Measurements from ENCODE around the gene ZNF638.

Gene ZNF638

DNA sequence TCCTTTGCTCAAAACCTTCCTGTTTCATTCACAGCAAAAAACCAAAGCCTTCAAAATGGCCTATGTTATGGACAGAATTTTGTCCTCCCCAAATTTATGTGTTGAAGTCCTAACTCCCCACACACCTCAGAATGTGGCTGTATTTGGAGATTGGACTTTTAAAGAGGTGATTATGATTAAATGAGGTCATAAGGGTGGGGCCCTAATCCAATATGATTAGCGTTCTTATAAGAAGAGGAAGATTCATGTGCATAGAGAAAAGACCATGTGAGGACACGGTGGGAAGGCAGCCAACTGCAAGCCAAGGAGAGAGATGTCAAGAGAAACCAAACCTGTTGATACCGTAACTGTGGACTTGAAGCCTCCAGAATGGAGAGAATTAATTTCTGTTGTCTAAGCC, 4.6 kb upstream of the ZNF638 start:
- TF ChIP-seq TAF1 (IDR thresholded peaks at IDR 0.05; ENCODE audit: borderline replicate concordance, insufficient read depth, low read length), result no peak

DNA sequence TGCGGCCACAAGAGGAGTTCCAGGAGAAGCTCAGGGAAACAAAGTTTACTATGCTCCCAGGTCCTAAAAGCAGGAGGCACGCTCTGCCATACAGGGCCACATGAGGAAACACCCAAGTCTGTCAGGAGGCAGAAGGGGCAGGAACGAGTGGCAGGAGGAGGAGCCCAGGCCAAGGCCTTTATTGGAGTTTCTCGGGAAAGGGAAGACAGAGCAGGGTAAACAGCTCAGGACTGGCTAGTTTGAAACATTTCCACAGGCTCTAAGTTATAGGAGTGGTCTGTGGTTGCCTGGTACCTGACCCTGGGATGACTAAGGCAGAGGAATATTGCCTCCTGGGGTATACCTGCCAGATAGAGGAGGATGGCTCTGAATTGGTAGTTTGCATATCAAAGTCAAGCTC, 3.7 kb upstream of the ZNF638 start:
- TF ChIP-seq POLR2AphosphoS5 (IDR thresholded peaks at IDR 0.05; ENCODE audit: low read depth, low read length) (no peak), TAF1 (IDR thresholded peaks at IDR 0.05; ENCODE audit: borderline replicate concordance, insufficient read depth, low read length) (no peak), SIN3A (IDR thresholded peaks at IDR 0.05; ENCODE audit: borderline replicate concordance, insufficient read depth, low read length) (no peak), FOXP2 (optimal IDR thresholded peaks at IDR 0.05; ENCODE audit: borderline replicate concordance, extremely low read depth, extremely low read length, insufficient read depth) (no peak)
- TF ChIP-seq, protein P1, sequence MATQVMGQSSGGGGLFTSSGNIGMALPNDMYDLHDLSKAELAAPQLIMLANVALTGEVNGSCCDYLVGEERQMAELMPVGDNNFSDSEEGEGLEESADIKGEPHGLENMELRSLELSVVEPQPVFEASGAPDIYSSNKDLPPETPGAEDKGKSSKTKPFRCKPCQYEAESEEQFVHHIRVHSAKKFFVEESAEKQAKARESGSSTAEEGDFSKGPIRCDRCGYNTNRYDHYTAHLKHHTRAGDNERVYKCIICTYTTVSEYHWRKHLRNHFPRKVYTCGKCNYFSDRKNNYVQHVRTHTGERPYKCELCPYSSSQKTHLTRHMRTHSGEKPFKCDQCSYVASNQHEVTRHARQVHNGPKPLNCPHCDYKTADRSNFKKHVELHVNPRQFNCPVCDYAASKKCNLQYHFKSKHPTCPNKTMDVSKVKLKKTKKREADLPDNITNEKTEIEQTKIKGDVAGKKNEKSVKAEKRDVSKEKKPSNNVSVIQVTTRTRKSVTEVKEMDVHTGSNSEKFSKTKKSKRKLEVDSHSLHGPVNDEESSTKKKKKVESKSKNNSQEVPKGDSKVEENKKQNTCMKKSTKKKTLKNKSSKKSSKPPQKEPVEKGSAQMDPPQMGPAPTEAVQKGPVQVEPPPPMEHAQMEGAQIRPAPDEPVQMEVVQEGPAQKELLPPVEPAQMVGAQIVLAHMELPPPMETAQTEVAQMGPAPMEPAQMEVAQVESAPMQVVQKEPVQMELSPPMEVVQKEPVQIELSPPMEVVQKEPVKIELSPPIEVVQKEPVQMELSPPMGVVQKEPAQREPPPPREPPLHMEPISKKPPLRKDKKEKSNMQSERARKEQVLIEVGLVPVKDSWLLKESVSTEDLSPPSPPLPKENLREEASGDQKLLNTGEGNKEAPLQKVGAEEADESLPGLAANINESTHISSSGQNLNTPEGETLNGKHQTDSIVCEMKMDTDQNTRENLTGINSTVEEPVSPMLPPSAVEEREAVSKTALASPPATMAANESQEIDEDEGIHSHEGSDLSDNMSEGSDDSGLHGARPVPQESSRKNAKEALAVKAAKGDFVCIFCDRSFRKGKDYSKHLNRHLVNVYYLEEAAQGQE (IDR thresholded peaks at IDR 0.05; ENCODE audit: insufficient read depth in 1 of 2, low read depth in 2 of 2, low read length in 2 of 2), result no peak

DNA sequence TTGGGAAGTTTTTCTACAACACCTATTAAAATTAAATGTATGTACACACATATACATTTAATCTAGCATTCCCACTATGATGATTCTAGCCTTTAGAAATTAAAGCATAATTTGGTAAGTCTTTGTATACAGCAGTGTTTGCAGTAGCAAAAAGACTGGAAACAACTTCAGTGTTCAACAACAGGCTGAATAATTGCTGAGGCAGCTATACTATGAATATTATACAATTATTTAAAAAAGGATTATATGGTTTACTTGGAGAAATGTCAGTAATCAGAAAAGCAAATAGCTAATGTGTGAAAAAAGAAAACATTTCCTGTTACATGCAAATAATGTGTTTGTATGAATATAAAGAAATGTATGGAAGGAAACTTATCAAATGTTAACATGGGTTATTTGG, 1.4 kb upstream of the ZNF638 start:
- TF ChIP-seq FOXP2 (optimal IDR thresholded peaks at IDR 0.05; ENCODE audit: borderline replicate concordance, extremely low read depth, extremely low read length, insufficient read depth), result no peak
- TF ChIP-seq, protein P1 (IDR thresholded peaks at IDR 0.05; ENCODE audit: insufficient read depth in 1 of 2, low read depth in 2 of 2, low read length in 2 of 2), result no peak
- TF ChIP-seq POLR2AphosphoS5 (IDR thresholded peaks at IDR 0.05; ENCODE audit: low read depth, low read length), result no peak
- no peak for TF ChIP-seq SIN3A (IDR thresholded peaks at IDR 0.05; ENCODE audit: borderline replicate concordance, insufficient read depth, low read length)
- TF ChIP-seq TAF1 (IDR thresholded peaks at IDR 0.05; ENCODE audit: borderline replicate concordance, insufficient read depth, low read length), result no peak

DNA sequence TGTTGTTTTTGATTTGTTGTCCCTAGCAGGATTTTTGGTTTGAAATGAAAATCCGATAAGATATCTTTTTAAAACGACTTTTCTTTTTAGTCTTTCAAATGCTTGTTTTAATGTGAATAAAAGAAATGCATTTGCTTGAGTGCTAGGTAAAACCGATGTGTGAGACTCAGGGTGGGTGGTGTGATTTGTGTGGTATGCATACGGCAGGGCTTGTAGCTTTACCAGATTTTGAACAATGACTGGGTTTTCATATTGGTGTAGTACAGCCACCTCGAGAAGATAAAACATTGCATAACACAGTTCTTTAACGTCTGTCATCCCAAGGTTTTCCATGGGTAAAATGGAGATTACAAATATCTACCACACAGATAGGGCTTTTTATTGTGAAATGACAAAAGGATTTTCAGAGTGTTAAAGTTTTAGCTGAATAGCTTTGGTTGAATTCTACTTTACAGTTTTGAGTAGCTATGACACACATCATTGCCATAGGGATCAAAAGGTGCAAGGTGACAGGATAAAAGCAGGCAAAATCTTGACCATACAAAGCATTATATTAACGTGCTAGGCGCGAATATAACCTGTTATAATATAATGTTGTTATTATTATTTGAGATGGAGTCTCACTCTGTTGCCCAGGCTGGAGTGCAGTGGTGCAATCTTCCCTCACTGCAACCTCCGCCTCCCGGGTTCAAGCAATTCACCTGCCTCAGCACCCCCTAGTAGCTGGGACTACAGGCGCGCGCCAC, 824 bp upstream of the ZNF638 start:
- TF ChIP-seq POLR2AphosphoS5 (IDR thresholded peaks at IDR 0.05; ENCODE audit: low read depth, low read length) (no peak), SIN3A (IDR thresholded peaks at IDR 0.05; ENCODE audit: borderline replicate concordance, insufficient read depth, low read length) (no peak)

DNA sequence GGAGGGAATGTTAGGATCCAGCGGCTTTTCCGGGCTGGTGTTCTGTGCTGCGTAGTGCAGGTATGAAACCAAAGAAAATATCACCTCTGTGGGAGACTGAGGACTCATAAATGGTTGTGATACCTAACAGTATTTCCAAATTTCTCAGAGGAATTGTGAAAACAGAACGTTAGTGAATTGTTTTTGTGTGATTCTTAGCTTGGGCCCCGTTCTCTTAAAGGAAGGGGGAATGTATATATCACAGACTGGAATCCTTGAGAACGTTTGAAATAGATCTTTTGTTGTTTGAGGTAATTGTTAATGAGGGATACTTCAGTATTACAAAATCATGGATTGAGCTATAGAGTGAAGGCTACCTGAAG, 834 bp downstream of the ZNF638 start:
- TF ChIP-seq, protein P1 (IDR thresholded peaks at IDR 0.05; ENCODE audit: insufficient read depth in 1 of 2, low read depth in 2 of 2, low read length in 2 of 2), result no peak
- TF ChIP-seq FOXP2 (optimal IDR thresholded peaks at IDR 0.05; ENCODE audit: borderline replicate concordance, extremely low read depth, extremely low read length, insufficient read depth), result no peak
- no peak for TF ChIP-seq TAF1 (IDR thresholded peaks at IDR 0.05; ENCODE audit: borderline replicate concordance, insufficient read depth, low read length)
- no peak for TF ChIP-seq POLR2AphosphoS5 (IDR thresholded peaks at IDR 0.05; ENCODE audit: low read depth, low read length)
- TF ChIP-seq SIN3A (IDR thresholded peaks at IDR 0.05; ENCODE audit: borderline replicate concordance, insufficient read depth, low read length), result no peak

DNA sequence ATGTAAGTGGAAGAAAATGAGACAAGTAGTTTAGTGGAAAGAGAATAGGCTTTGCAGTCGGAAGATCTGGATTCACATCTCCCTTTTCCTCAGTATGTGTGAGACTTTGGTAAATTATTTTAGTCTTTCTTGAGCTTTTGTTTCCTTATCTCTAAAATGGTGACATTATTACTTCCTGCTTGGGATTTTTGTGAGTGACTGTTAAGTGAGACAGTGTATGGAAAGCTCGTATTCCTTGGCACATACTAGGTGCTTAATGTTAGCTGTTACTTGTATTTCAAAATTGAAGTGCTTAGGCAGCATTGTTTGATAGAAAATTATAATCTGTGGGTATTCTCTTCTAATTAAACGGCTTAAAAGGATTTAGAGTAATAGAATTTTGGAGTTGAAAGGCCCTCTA, 2.0 kb downstream of the ZNF638 start:
- TF ChIP-seq FOXP2 (optimal IDR thresholded peaks at IDR 0.05; ENCODE audit: borderline replicate concordance, extremely low read depth, extremely low read length, insufficient read depth) (no peak), TAF1 (IDR thresholded peaks at IDR 0.05; ENCODE audit: borderline replicate concordance, insufficient read depth, low read length) (no peak), SIN3A (IDR thresholded peaks at IDR 0.05; ENCODE audit: borderline replicate concordance, insufficient read depth, low read length) (no peak), POLR2AphosphoS5 (IDR thresholded peaks at IDR 0.05; ENCODE audit: low read depth, low read length) (no peak)
- TF ChIP-seq, protein P1 (IDR thresholded peaks at IDR 0.05; ENCODE audit: insufficient read depth in 1 of 2, low read depth in 2 of 2, low read length in 2 of 2), result no peak
